Measurements from ENCODE around the gene SPON1.

- TF ChIP-seq POLR2AphosphoS5 (IDR thresholded peaks at IDR 0.05; ENCODE audit: low read depth, low read length) = no peak
- no peak for TF ChIP-seq REST (IDR thresholded peaks at IDR 0.05; ENCODE audit: insufficient read depth in 1 of 2, low read depth in 2 of 2, low read length in 2 of 2)
- no peak for TF ChIP-seq SIN3A (IDR thresholded peaks at IDR 0.05; ENCODE audit: borderline replicate concordance, insufficient read depth, low read length)
- no peak for TF ChIP-seq TAF1 (IDR thresholded peaks at IDR 0.05; ENCODE audit: borderline replicate concordance, insufficient read depth, low read length)
Observed at GRCh38 chr11:14105446-14105845, 142.9 kb downstream of the SPON1 start.

Data from PFSK-1 (cell line).